GM19025 (cell line): ENCODE measurements around the gene MBP.
"Not testable (repeated sequence)": the region's sequence is repeated elsewhere in the genome, so short reads cannot be mapped to it uniquely, and the experiment has no call there.

Source experiments
- ATAC-seq: cut with Tn5 transposase; IDR thresholded peaks from one replicate; pipeline ENCODE4 v1.9.1; 2021; ENCODE audit warnings: mild to moderate bottlenecking, low read depth, moderate library complexity; ENCODE audit not compliant: unreplicated experiment

Gene MBP

GRCh38 chr18:76994086-76994654, 138.4 kb downstream of the MBP start:
- no peak for ATAC-seq

DNA sequence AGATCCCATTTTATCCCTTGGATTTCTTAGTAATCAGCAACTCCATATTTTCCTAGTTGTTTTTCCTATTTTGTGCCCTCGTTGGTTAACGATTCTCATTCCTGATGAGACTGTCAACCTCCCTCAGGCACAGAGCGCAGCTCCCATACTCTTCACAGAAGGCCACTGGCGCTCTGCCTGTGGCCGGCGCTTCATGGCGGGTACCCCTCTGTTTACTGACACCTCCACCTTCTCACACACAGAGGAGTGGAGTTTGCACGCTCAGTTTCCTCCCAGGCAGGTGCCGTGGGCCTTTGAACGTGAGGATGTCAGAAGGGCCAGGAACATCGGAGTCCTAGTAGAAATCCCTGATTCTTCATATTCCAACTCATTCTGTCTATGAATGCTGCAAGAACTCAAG, 139.0 kb downstream of the MBP start:
- ATAC-seq, result no peak

- no peak for ATAC-seq
These were observed 139.5 kb downstream of the MBP start for GRCh38 chr18:76993085-76993382.

DNA sequence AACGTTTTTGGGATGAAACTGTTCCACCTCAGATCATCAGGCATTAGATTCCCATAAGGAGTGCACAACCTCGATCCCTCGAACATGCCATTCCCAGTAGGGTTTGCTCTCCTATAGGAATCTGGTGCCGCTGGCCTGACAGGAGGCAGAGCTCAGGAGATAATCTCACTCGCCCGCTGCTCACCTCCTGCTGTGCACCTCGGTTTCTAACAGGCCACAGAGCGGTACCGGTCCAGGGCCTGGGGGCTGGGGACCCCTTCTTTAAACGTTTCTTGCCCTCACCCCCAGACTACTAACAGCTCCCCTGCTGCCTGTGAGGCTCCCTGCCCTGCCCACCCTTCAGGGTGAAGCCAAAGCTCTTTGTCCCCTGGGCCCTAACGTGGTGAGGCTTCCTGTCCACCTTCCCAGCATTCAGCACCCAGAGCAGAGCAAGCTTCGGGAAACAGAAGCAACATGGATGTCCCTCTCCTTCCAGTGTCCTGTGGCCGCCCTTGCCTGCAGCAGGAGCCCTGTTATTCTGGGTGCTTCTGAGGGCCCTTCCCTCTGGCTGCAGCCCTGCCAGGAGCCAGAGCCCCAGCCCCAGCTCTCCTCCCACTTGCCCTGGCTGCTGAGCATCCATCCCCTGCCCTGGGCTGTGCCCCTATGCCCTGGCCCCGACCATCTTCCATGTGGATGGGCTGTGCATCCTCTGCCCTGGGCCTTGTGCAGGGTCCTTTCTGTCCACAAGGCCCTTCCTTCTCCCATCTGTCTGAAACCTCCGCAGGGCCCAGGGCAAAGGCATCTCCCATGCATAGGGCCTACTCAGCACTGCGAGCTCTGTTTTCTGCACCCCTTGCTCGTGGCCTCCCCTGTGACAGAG, 140.1 kb downstream of the MBP start:
- ATAC-seq, result no peak

DNA sequence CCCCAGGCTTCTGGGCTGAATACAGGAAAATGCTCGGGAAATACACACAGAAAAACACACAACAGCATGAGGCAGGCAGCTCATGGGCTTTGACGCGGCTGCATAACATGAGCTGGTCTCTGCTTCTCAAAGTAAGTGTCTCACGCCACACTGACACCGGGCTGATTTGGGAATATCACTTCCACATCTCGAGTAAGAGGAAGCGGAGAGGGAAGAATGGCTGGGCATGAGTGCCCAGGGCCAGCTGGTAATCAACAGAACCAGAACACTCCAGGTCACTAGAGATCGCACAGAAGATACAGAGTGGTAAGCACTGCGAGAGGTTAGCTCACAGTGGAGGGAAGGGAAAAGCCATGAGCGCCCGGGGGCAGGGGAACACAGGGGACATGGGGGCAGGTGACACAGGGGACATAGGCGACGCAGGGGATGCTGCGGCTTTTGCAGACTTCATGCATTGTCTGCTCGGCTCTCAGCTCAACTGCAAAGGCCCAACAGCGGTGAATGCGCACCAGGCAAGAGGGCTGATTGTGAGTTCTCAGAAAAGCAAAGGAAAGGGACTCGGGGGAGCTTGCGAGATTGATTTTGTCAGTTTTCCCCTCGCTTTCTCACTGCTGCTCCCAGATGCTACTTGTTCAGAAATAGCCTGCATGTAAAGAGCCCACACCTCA, 141.4 kb downstream of the MBP start:
- ATAC-seq, result no peak

- ATAC-seq, result not testable (repeated sequence)
These were observed 142.1 kb downstream of the MBP start for GRCh38 chr18:76990343-76991020.

GRCh38 chr18:76989647-76990190, 142.9 kb downstream of the MBP start:
- ATAC-seq, result no peak

DNA sequence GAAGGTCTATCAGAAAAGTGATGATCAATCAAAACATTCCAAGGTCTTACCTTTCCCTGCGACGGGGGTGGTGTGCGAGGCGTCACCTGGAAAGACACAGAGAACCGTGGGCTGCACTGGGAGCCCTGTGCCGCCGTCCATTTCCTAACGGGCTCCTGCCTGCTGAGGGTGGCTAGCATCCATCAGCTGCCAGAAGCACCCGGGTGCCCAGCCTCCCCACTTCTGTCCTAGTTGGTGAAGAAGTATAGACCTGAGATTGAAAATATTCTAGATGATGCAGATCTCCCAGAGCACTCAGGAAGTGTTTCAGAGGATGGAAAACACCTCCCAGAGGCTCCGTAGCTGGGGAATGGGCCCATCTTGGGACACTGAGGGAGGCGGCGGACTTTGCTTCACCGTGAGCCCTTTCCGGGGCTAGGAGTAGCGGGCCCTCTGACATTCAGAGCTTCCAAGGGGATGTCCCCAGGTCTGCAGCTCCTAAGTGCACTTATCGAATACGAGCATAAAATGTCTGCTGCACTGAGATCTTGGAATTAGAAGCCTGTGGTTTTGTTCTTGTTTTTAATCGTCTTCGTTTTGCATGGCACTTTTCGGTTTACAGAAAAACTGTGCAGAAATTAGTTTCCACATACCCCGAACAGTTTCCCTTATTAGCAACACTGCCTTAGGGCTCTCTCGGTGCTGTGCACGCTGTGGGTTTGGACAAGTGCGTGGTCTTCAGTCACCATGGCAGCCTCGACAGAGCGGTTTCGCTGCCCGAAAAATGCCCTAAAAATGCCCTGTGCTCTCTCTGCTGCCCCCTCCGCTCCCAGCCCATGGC, 143.5 kb downstream of the MBP start:
- peak; percentile 54 for ATAC-seq

DNA sequence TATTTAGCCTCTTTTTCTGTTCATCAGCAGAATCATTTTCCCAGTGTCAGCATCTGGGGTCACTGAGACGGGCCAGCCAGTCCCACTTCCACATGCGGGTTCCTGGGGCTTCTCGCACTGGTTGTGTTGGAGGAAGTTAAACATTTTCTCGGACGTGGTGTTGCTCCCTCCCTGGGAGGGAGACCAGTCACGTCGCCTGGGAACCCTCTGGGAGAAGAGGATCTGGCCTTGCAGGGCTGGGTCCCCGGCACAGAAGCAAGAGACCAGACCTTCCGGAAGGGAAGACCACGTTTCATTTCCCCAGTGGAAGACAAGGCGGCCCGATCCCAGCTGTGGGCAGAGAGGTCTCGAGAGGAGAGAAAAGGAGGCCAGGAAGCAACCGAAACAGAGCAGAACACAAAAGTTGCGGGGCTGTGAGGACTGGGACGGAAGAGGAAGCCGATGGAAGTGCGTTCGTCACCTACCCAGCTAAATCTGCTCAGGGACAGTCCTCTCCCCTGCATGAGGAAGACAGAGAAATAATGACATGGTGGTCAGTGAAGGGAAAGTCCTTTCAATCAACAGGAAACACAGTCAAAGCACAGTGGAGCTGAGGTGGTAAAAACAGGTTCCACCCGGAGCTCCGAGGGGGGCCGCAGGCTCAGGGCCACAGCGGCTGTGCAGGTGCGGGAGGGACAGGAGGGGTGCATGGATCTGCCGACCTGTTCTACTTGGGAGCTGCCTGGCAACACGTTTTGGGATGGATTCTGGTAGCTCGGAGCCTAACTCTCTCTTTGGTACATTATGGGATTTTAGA, 144.4 kb downstream of the MBP start:
- no peak for ATAC-seq

- no peak for ATAC-seq
These were observed 146.2 kb downstream of the MBP start for GRCh38 chr18:76986406-76986805.

DNA sequence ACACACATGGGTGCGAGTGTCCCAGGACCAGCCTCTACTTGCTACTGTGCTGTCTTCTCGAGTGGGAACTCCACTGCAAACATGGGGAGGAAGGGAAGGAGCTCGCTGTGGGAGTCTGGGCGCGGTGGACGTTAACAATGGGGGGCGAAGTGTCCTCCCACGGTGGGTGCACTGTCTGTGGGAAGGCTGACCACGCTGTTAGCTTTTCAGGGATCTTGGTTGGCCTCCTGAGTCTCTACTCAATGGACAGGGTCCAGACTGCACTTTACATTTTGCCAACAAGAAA, 146.7 kb downstream of the MBP start:
- ATAC-seq, result no peak

GRCh38 chr18:76985156-76985950, 147.2 kb downstream of the MBP start:
- ATAC-seq, result no peak

DNA sequence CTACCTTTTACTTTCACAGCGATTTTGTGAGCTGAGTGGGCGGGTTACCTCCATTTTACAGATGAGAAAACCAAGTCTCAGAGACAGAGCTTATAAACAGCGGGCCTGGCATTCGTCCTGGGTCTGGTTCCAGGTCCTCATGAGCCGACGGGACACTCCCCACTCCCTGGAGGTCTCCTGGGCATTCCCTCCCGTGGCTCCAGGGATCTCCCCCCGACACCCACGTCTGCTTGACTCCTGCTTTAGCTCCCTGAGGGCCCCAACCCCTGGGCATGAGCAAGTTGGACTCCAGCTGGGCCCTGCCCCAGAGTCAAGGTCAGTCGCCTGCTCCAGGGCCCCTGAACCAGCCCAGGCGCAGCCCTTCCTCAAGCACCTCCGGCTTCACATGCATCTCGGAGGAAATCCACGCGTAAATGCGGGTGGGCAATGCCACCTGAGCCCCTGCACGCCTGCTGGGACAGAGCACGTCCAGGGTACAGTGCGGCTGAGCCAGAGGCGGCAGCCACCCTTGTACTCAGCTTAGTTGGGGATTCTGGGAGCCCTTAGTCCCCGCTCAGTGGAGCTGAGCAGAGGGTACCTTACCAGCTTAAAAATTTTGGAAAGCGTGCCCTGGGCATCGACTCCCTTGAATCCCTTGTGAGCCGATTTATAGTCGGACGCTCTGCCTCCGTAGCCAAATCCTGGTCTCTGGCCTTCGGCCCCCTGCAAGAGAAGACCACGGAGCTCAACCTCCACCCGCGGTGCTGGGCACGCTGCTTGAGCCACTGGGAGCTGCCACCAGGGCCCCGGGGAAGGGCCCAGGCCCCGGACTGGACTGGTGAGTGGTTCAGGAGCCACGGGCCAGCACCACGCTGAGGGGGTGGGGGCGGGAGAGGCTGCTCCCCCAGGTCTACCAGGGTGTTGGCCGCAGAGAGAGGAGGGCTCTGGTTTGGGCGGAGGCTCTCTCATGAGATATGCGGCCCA, 148.1 kb downstream of the MBP start:
- no peak for ATAC-seq

DNA sequence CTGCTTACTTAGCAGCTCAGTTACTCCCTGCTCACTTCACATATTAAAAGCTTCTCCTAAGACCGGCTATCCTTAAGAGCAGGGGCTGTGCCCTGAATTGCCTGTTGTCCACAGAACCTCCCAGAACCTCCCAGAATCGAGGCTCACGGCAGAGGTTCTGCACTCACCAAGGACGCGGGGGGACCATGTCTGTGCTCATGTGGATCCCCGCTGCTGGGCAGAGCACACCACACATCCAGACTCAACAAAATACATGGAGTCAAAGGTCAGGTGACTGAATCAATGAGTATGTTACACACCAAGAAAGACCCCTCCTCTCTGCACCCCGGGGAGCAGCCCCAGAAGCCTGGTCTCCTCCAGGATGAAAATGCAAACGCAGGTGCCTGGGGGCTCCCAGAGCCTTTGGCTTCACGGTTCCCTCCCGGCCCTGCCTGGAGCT, 149.0 kb downstream of the MBP start:
- no peak for ATAC-seq

DNA sequence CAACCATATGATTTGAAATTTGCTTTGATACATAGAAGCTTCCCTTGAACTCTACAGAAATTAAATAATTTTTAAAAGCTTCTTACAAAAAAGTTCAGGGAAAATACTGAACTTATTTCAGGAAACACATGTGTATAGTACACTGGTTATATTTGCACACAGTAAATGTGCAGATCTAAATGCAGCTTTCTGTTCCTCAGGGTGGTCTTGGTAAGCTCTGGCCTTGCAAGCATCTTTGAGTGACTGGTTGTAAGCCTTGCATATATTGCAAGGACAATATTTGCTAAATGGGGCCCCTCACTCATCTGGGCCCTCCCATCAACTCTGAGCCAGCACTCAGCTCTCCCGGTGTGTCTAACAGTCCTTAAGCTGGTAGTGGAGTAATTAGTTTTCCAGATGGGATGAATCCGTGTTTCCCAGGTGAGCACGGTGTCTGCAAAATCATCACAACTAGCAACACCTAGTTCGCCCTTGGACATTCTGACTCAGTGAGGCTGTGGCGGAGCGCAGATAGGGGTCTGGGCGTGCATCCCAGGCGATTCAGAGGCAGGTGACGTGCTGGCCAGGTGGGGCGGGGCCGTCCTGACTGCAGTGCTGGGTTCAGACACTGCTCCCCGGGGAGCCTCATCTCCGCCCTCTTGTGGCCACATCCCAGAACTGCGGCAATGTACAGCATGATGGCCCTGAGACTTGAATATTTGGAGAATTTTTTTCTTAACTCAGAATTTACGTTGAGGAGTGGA, 149.6 kb downstream of the MBP start:
- ATAC-seq, result peak; percentile 57

GRCh38 chr18:76982038-76982437, 150.5 kb downstream of the MBP start:
- no peak for ATAC-seq

- ATAC-seq, result peak; percentile 65
These were observed 151.1 kb downstream of the MBP start for GRCh38 chr18:76981396-76981968.
